ENCODE data around the gene EPB41L1.

EPB41L1 gene

DNA sequence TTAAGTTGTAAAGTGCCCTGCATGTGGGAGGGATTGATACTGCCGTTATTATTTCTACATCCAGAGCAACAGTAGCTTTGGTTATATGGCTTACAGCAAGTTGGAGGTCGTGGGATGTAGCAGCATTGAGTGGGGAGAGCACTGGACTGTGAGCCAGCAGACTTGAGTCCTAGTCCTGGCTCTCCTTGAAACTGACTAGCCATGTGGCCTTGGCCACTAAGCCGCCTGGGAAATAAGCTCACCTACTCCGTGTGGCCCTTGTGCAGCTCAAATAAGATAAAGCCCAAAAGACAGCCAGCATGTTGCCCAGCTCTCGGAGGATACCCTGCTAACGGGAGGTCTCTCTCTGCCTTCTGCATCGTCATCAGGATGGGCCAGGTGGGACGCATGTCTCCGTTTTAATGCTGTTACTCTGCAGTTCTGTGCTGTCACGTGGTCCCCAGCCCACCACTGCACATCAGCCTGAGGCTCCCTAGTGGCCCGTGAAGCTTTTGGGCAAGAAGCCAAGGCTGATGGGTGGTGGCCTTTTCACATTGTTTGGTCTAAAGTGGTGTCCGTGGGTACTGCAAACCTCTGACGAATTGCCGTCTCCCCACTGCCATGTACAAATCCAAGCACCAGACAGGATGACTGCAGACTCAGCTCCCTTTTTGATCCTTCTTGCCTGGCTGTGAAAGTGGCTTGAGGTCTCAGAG, 7.9 kb downstream of the EPB41L1 start:
- no peak for TF ChIP-seq ZBTB7A (IDR thresholded peaks at IDR 0.05; ENCODE audit: low read depth)
- TF ChIP-seq, protein P1, sequence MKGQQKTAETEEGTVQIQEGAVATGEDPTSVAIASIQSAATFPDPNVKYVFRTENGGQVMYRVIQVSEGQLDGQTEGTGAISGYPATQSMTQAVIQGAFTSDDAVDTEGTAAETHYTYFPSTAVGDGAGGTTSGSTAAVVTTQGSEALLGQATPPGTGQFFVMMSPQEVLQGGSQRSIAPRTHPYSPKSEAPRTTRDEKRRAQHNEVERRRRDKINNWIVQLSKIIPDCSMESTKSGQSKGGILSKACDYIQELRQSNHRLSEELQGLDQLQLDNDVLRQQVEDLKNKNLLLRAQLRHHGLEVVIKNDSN (IDR thresholded peaks at IDR 0.05), result 0 out of 2 replicates have a peak, but pooled peaks have one; percentile 35
- TF ChIP-seq EP300 (IDR thresholded peaks at IDR 0.05; ENCODE audit: borderline replicate concordance), result no peak

DNA sequence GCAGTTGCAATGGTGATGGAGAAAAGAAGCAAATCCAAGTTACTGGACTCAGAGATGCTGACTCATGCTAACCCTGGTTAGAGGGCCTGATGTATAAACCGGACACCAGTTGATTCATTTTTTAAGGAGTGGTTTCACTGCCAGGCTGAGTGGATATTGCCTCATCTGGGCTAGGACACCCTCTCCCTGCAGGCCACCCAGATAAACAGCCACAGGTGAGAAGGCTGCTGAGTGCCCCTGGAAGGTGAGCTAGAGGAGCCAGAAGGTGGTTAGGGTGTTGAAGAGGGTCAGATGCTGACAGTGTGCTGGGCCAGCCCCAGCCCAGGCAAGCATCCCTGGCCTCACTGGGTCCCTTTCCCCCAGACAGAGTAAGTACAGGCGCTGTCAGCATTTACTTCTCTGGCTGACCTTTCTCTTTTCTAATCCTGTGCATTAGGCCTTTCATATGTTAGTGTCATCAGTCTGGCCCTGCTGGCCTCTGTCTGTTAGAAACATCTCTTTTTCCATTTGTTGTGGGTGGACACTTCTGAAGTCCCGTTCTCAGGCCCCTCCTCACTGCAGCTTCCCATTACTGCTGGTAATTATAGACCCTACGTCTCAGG, 13.5 kb downstream of the EPB41L1 start:
- TF ChIP-seq TEAD4 (IDR thresholded peaks at IDR 0.05) (no peak), EP300 (IDR thresholded peaks at IDR 0.05; ENCODE audit: borderline replicate concordance) (no peak), ZBTB7A (IDR thresholded peaks at IDR 0.05; ENCODE audit: low read depth) (no peak), RAD21 (IDR thresholded peaks at IDR 0.05; ENCODE audit: low read depth) (no peak), CEBPB (IDR thresholded peaks at IDR 0.05) (no peak), TCF12 (IDR thresholded peaks at IDR 0.05; ENCODE audit: low read depth) (no peak), FOXM1 (IDR thresholded peaks at IDR 0.05; ENCODE audit: borderline replicate concordance, low read depth) (no peak), TAF1 (IDR thresholded peaks at IDR 0.05; ENCODE audit: low read depth) (no peak), NFIC (IDR thresholded peaks at IDR 0.05) (no peak), EGR1 (IDR thresholded peaks at IDR 0.05) (no peak), CREB1 (IDR thresholded peaks at IDR 0.05; ENCODE audit: low read depth) (no peak), YY1 (IDR thresholded peaks at IDR 0.05; ENCODE audit: low read depth) (no peak)
- TF ChIP-seq, protein P2, sequence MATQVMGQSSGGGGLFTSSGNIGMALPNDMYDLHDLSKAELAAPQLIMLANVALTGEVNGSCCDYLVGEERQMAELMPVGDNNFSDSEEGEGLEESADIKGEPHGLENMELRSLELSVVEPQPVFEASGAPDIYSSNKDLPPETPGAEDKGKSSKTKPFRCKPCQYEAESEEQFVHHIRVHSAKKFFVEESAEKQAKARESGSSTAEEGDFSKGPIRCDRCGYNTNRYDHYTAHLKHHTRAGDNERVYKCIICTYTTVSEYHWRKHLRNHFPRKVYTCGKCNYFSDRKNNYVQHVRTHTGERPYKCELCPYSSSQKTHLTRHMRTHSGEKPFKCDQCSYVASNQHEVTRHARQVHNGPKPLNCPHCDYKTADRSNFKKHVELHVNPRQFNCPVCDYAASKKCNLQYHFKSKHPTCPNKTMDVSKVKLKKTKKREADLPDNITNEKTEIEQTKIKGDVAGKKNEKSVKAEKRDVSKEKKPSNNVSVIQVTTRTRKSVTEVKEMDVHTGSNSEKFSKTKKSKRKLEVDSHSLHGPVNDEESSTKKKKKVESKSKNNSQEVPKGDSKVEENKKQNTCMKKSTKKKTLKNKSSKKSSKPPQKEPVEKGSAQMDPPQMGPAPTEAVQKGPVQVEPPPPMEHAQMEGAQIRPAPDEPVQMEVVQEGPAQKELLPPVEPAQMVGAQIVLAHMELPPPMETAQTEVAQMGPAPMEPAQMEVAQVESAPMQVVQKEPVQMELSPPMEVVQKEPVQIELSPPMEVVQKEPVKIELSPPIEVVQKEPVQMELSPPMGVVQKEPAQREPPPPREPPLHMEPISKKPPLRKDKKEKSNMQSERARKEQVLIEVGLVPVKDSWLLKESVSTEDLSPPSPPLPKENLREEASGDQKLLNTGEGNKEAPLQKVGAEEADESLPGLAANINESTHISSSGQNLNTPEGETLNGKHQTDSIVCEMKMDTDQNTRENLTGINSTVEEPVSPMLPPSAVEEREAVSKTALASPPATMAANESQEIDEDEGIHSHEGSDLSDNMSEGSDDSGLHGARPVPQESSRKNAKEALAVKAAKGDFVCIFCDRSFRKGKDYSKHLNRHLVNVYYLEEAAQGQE (IDR thresholded peaks at IDR 0.05; ENCODE audit: low read depth), result no peak
- TF ChIP-seq, protein P3, sequence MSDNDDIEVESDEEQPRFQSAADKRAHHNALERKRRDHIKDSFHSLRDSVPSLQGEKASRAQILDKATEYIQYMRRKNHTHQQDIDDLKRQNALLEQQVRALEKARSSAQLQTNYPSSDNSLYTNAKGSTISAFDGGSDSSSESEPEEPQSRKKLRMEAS (IDR thresholded peaks at IDR 0.05), result no peak
- TF ChIP-seq, protein P1 (IDR thresholded peaks at IDR 0.05), result no peak

DNA sequence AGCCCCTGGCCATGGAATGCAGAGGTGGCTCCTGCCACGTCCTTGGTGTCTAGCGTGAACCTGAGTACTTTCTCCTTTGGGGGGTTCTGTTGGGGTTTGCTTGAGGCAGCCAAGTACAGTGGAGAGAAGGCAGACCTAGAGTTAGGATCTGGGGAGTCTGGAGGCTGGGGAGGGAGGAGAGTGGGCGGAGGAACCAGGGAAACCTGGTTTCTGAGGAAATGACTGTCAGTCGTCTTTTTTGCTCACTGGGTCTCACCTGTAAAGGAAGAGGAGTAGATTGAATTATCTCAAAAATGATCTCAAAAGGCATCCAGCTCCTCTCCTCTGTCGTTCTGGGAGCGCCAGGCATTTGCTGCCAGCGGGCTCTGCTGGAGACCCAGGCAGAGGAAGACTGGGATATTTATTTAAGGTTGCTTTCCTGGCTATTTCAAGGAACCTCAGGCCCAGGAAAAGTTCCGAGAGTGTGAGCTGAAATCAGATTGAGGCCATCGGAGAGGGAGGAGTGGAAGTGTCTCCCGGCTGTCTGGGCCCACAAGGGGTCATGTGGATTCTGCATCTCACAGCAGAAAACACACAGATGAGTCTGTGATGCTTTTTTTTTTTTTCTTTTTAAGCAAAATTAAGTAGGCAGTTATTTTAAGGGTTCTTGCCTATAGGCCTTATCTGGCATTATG, 16.1 kb downstream of the EPB41L1 start:
- TF ChIP-seq EP300 (IDR thresholded peaks at IDR 0.05; ENCODE audit: borderline replicate concordance), result no peak
- TF ChIP-seq, protein P3 (IDR thresholded peaks at IDR 0.05), result no peak
- no peak for TF ChIP-seq RAD21 (IDR thresholded peaks at IDR 0.05; ENCODE audit: low read depth)
- TF ChIP-seq, protein P2 (IDR thresholded peaks at IDR 0.05; ENCODE audit: low read depth), result no peak
- TF ChIP-seq CREB1 (IDR thresholded peaks at IDR 0.05; ENCODE audit: low read depth), result no peak
- TF ChIP-seq, protein P1 (IDR thresholded peaks at IDR 0.05), result no peak
- no peak for TF ChIP-seq TEAD4 (IDR thresholded peaks at IDR 0.05)
- TF ChIP-seq CEBPB (IDR thresholded peaks at IDR 0.05), result no peak
- TF ChIP-seq TAF1 (IDR thresholded peaks at IDR 0.05; ENCODE audit: low read depth), result no peak
- no peak for TF ChIP-seq EGR1 (IDR thresholded peaks at IDR 0.05)
- no peak for TF ChIP-seq FOXM1 (IDR thresholded peaks at IDR 0.05; ENCODE audit: borderline replicate concordance, low read depth)
- no peak for TF ChIP-seq YY1 (IDR thresholded peaks at IDR 0.05; ENCODE audit: low read depth)

DNA sequence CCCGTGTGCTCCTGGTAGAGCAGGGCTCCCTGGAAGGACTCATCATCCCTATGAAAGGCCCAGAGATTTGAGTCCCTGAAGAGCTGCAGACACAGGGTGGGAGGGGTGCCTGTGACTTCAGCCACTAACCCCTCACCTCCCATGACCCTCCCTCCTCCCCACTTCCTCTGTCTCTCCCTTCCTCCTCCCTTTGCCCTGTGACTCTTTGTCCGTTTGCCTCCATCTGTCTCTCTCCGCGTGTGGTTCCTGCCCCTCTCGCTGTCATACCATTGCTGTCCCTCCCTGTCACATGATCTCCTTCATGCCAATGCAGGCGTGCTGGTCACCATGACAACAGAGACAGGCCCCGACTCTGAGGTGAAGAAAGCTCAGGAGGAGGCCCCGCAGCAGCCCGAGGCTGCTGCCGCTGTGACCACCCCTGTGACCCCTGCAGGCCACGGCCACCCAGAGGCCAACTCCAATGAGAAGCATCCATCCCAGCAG, 19.0 kb downstream of the EPB41L1 start:
- TF ChIP-seq RAD21 (IDR thresholded peaks at IDR 0.05; ENCODE audit: low read depth), result no peak
- TF ChIP-seq, protein P1 (IDR thresholded peaks at IDR 0.05), result peak; percentile 77

DNA sequence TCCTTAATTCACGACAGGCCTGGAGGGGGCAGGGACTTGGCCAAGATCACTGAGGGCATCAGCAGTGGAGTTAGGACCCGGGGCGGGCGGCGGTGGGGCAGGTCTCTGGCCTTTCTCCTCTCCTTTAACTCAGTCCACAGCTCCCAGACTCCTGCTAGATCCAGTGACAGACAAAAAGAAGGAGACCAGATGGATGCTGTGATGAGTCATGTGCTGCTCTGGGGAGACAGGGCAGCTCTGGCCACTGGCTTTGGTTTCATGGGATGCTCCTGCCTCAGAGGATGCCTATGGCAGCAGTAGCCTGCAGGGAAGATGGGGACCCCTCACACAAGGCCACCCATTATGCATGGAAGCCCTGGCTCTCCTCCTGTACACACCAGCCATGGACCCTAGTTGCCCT, 20.5 kb downstream of the EPB41L1 start:
- TF ChIP-seq ZBTB7A (IDR thresholded peaks at IDR 0.05; ENCODE audit: low read depth) (no peak), RAD21 (IDR thresholded peaks at IDR 0.05; ENCODE audit: low read depth) (no peak), TCF12 (IDR thresholded peaks at IDR 0.05; ENCODE audit: low read depth) (no peak), CREB1 (IDR thresholded peaks at IDR 0.05; ENCODE audit: low read depth) (no peak), EGR1 (IDR thresholded peaks at IDR 0.05) (no peak), CEBPB (IDR thresholded peaks at IDR 0.05) (no peak), TEAD4 (IDR thresholded peaks at IDR 0.05) (no peak), FOXM1 (IDR thresholded peaks at IDR 0.05; ENCODE audit: borderline replicate concordance, low read depth) (no peak), EP300 (IDR thresholded peaks at IDR 0.05; ENCODE audit: borderline replicate concordance) (no peak), YY1 (IDR thresholded peaks at IDR 0.05; ENCODE audit: low read depth) (no peak), NFIC (IDR thresholded peaks at IDR 0.05) (no peak)
- TF ChIP-seq, protein P1 (IDR thresholded peaks at IDR 0.05), result no peak
- TF ChIP-seq, protein P2 (IDR thresholded peaks at IDR 0.05; ENCODE audit: low read depth), result no peak

Measured in Ishikawa (cell line).